Measurements from ENCODE around the gene OR8G5. TPM values are rescaled to one million over a fixed set of nuclear protein-coding genes. Genes with fewer than 3 reads are reported as not detected.

The OR8G5 gene
- total RNA-seq, 1 donor from 2014 or later, result not detected

GRCh38 chr11:124315052-124315451 lies 58.9 kb downstream of the OR8G5 start:
- Mint-ChIP-seq H3K9me3 (ENCODE audit: low read depth) (no peaks in the 10 kb centered on the region), H3K36me3 (ENCODE audit: insufficient read depth) (no peaks in the 10 kb centered on the region), H3K27me3 (peaks cover 6% of the 10 kb centered on the region), H3K27ac (no peak overlapping the region), H3K4me1 (ENCODE audit: low read depth) (peaks cover 3% of the 10 kb centered on the region), H3K4me3 (ENCODE audit: low read depth) (no peak overlapping the region)
- DNase-seq (ENCODE audit: low spot score, unreplicated experiment), result no peak
- TF ChIP-seq CTCF (IDR thresholded peaks at IDR 0.05; ENCODE audit: unreplicated experiment), result no peak

Other genes with a start within 250 kb of the OR8G5 start
- 0.13 TPM in 1 of 2 replicates, not detected in the other for gene OR10G4, start 243.4 kb upstream of the OR8G5 start, total RNA-seq
- gene OR10G9, start 233.4 kb upstream of the OR8G5 start, total RNA-seq, result not detected in 2 replicates
- not detected in 2 replicates for gene OR10G8, start 229.6 kb upstream of the OR8G5 start, total RNA-seq
- gene OR10G7, start 215.1 kb upstream of the OR8G5 start, total RNA-seq, result not detected in 2 replicates
- gene VWA5A, start 140.9 kb upstream of the OR8G5 start, total RNA-seq, result 20.9 and 22.6 TPM in 2 replicates
- not detected in 2 replicates for gene OR10D3, start 73.0 kb upstream of the OR8G5 start, total RNA-seq
- gene OR8G1, start 15.3 kb upstream of the OR8G5 start, total RNA-seq, result not detected in 2 replicates
- not detected in 2 replicates for gene OR8D1, start 57.6 kb downstream of the OR8G5 start, total RNA-seq
- not detected in 2 replicates for gene OR8D2, start 63.8 kb downstream of the OR8G5 start, total RNA-seq
- gene OR8B2, start 128.1 kb downstream of the OR8G5 start, total RNA-seq, result not detected in 2 replicates
- gene OR8B3, start 142.6 kb downstream of the OR8G5 start, total RNA-seq, result not detected in 2 replicates
- gene OR8B4, start 168.5 kb downstream of the OR8G5 start, total RNA-seq, result not detected in 2 replicates
- not detected in 2 replicates for gene OR8B8, start 189.3 kb downstream of the OR8G5 start, total RNA-seq

Data from progenitor cell of endocrine pancreas (in vitro differentiated cells).